Measurements from ENCODE around the gene TBC1D14. TPM values are rescaled to one million over a fixed set of nuclear protein-coding genes. Genes with fewer than 3 reads are reported as not detected.
A peak's percentile ranks its signal among the peaks of the same experiment; 100 is the strongest.

The TBC1D14 gene
- total RNA-seq, 1 experiment from 2014 or later, result 51.9 TPM

- DNase-seq (ENCODE audit: low read depth), result no peak
Measured at GRCh38 chr4:6945052-6945409, 35.4 kb downstream of the TBC1D14 start.

- no peak for DNase-seq (ENCODE audit: low read depth)
Measured at GRCh38 chr4:6946497-6946896, 36.9 kb downstream of the TBC1D14 start.

GRCh38 chr4:6948134-6948460 lies 38.5 kb downstream of the TBC1D14 start:
- no peak for DNase-seq (ENCODE audit: low read depth)

GRCh38 chr4:6951880-6952381 lies 42.3 kb downstream of the TBC1D14 start:
- DNase-seq (ENCODE audit: low read depth), result no peak

GRCh38 chr4:6953751-6954380 lies 44.2 kb downstream of the TBC1D14 start:
- no peak for DNase-seq (ENCODE audit: low read depth)

- no peak for DNase-seq (ENCODE audit: low read depth)
Measured at GRCh38 chr4:6955261-6955911, 45.8 kb downstream of the TBC1D14 start.

GRCh38 chr4:6956087-6956433 lies 46.4 kb downstream of the TBC1D14 start:
- no peak for DNase-seq (ENCODE audit: low read depth)

- no peak for DNase-seq (ENCODE audit: low read depth)
Measured at GRCh38 chr4:6956434-6957147, 47.0 kb downstream of the TBC1D14 start.

- no peak for DNase-seq (ENCODE audit: low read depth)
Measured at GRCh38 chr4:6957148-6957520, 47.5 kb downstream of the TBC1D14 start.

- no peak for DNase-seq (ENCODE audit: low read depth)
Measured at GRCh38 chr4:6957994-6958393, 48.4 kb downstream of the TBC1D14 start.

GRCh38 chr4:6959261-6959660 lies 49.6 kb downstream of the TBC1D14 start:
- no peak for DNase-seq (ENCODE audit: low read depth)

- no peak for DNase-seq (ENCODE audit: low read depth)
Measured at GRCh38 chr4:6960154-6960553, 50.5 kb downstream of the TBC1D14 start.

- DNase-seq (ENCODE audit: low read depth), result no peak
Measured at GRCh38 chr4:6960628-6961412, 51.2 kb downstream of the TBC1D14 start.

GRCh38 chr4:6961496-6962210 lies 52.0 kb downstream of the TBC1D14 start:
- no peak for DNase-seq (ENCODE audit: low read depth)

- peak; percentile 47 for DNase-seq (ENCODE audit: low read depth)
Measured at GRCh38 chr4:6962211-6963041, 52.8 kb downstream of the TBC1D14 start.

GRCh38 chr4:6963139-6963611 lies 53.5 kb downstream of the TBC1D14 start:
- peak; percentile 90 for DNase-seq (ENCODE audit: low read depth)

- DNase-seq (ENCODE audit: low read depth), result peak; percentile 51
Measured at GRCh38 chr4:6964858-6965257, 55.2 kb downstream of the TBC1D14 start.

GRCh38 chr4:6965329-6965728 lies 55.7 kb downstream of the TBC1D14 start:
- DNase-seq (ENCODE audit: low read depth), result no peak

- DNase-seq (ENCODE audit: low read depth), result no peak
Measured at GRCh38 chr4:6967846-6968340, 58.3 kb downstream of the TBC1D14 start.

GRCh38 chr4:6968496-6968895 lies 58.9 kb downstream of the TBC1D14 start:
- no peak for DNase-seq (ENCODE audit: low read depth)

Data from LHCN-M2 (cell line).